Dendritic cell treated with granulocyte-macrophage colony-stimulating factor and Interleukin-4, amounts not matched to agents 40 ng/mL and 50 ng/mL, for 4 days (primary cell): ENCODE measurements around the gene WFDC2.
"Not testable (repeated sequence)": the region's sequence is repeated elsewhere in the genome, so short reads cannot be mapped to it uniquely, and the experiment has no call there.

Experiments used
- H3K27ac Mint-ChIP-seq: one replicate; pipeline ENCODE4 v1.8.0; 2022; ENCODE audit warnings: mild to moderate bottlenecking, mixed read lengths
- H3K27me3 Mint-ChIP-seq: one replicate; pipeline ENCODE4 v1.8.0; 2022; ENCODE audit warnings: mild to moderate bottlenecking, mixed read lengths
- H3K36me3 Mint-ChIP-seq: one replicate; pipeline ENCODE4 v1.8.0; 2022; ENCODE audit warnings: low read depth, mixed read lengths
- H3K4me1 Mint-ChIP-seq: one replicate; pipeline ENCODE4 v1.8.0; 2022; ENCODE audit warnings: low read depth, mixed read lengths
- H3K4me3 Mint-ChIP-seq: one replicate; pipeline ENCODE4 v1.8.0; 2022; ENCODE audit warnings: mild to moderate bottlenecking, moderate library complexity, mixed read lengths
- H3K9me3 Mint-ChIP-seq: one replicate; pipeline ENCODE4 v1.8.0; 2022; ENCODE audit warnings: mixed read lengths
- intact Hi-C: fragments of 100-400 bp; cut with micrococcal nuclease; formaldehyde crosslinking; loops from one replicate; pipeline ENCODE4 v1.15.0; 2022

Gene WFDC2

GRCh38 chr20:45462711-45463509 lies 6.6 kb upstream of the WFDC2 start:
- H3K27me3 Mint-ChIP-seq = peaks cover 6% of the 10 kb centered on the region
- H3K4me3 Mint-ChIP-seq = no peak overlapping the region
- intact Hi-C loops = no loop called here

DNA sequence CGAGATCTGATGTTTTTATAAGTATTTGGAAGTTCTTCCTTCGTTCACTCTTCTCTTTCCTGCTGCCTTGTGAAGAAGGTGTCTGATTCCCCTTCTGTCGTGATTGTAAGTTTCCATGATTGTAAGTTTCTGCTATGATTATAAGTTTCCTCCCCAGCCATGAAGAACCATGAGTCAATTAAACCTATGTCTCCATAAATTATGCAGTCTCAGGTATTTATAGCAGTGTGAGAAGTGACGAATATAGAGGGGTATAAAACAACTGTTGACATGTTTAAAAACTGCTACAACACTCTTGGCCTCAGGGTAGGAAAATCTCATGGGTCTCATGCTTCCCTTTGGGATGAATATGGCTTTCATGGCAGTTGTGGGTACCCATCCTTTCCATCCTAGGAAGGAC lies 5.8 kb upstream of the WFDC2 start:
- Mint-ChIP-seq H3K36me3 (no peaks in the 10 kb centered on the region), H3K27me3 (peaks cover 14% of the 10 kb centered on the region)

More at GRCh38 chr20:45462711-45463509, 6.6 kb upstream of the WFDC2 start:
- Mint-ChIP-seq H3K9me3 (no peaks in the 10 kb centered on the region), H3K27ac (no peak overlapping the region), H3K4me1 (no peaks in the 10 kb centered on the region), H3K36me3 (no peaks in the 10 kb centered on the region)

DNA sequence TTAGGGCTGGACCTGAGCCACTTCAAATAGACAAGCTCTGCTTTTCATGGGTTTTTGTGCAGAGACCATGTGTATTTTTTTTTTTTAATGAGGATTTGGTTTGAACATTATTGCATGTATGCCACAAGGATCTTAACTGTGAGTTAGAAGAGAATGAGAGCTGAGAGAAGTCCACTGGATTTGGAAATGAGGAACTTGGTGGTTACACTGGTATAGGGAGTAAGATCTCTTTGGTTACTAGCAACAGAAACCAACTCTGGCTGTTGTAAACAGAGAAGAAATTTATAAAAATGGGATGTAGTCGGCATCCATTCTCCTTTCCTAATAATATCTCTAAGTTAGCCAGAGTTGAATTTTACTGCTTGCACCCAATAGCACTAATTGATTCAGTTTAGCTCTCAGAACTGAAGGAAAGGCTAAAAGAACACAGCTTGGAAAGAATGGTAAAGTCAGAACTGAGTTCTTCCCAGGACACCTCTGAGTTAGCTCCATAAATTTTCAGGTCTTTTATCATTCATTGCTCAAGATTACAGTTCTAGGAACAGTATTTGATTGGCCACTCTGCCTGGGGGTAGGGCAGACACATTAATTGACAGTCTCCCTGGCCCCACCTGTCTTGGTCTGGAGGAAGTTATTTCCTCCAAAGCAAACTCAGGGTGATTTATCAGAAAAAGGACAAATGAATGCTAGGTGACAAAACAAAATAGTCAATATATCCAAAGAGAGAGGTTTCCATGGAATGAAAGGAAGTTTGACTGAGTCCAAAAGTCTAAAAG lies 3.9 kb upstream of the WFDC2 start:
- Mint-ChIP-seq H3K36me3 (no peaks in the 10 kb centered on the region), H3K4me3 (no peak overlapping the region), H3K9me3 (no peaks in the 10 kb centered on the region), H3K27ac (no peak overlapping the region), H3K4me1 (peaks cover 12% of the 10 kb centered on the region), H3K27me3 (peaks cover 34% of the 10 kb centered on the region)
- intact Hi-C loops = no loop called here

More for the DNA sequence above, 5.8 kb upstream of the WFDC2 start:
- no peak overlapping the region for H3K27ac Mint-ChIP-seq
- H3K4me3 Mint-ChIP-seq = no peak overlapping the region
- no peaks in the 10 kb centered on the region for H3K9me3 Mint-ChIP-seq
- intact Hi-C loops = no loop called here
- no peaks in the 10 kb centered on the region for H3K4me1 Mint-ChIP-seq

- Mint-ChIP-seq H3K36me3 (no peaks in the 10 kb centered on the region), H3K4me1 (peaks cover 13% of the 10 kb centered on the region), H3K9me3 (no peaks in the 10 kb centered on the region), H3K4me3 (no peak overlapping the region), H3K27ac (no peak overlapping the region), H3K27me3 (peaks cover 45% of the 10 kb centered on the region)
- intact Hi-C loops = no loop called here
These were observed 2.4 kb upstream of the WFDC2 start for GRCh38 chr20:45467172-45467571.

DNA sequence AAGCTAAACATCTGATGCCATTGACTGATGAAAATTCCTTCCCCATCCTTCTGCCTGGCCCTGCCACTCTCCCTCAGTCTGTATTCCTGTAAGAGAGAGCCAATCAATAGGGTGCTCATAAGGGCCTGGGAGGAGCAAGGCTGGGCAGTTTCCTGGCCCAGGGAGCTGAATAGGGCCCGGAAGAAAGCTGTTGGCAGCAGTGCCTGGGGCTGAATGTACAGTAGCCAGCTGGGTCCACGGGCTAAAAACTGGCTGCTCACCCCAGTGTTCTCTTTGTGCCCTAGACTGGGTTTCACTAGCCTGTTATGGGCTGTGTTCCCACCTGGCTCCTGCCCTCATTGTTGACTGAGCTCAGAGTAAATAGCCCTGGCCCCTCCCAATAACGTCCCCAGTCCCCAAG lies 1.7 kb upstream of the WFDC2 start:
- peaks cover 46% of the 10 kb centered on the region for H3K27me3 Mint-ChIP-seq
- H3K27ac Mint-ChIP-seq = no peak overlapping the region
- no peaks in the 10 kb centered on the region for H3K36me3 Mint-ChIP-seq
- H3K9me3 Mint-ChIP-seq = no peaks in the 10 kb centered on the region
- peaks cover 13% of the 10 kb centered on the region for H3K4me1 Mint-ChIP-seq
- H3K4me3 Mint-ChIP-seq = no peak overlapping the region
- intact Hi-C loops = no loop called here

GRCh38 chr20:45470262-45470931 lies 844 bp downstream of the WFDC2 start:
- H3K27me3 Mint-ChIP-seq = peaks cover 46% of the 10 kb centered on the region
- H3K4me1 Mint-ChIP-seq = peaks cover 13% of the 10 kb centered on the region
- no peak overlapping the region for H3K27ac Mint-ChIP-seq

GRCh38 chr20:45470937-45471336 lies 1.4 kb downstream of the WFDC2 start:
- peak overlapping the region; percentile 60 for H3K4me3 Mint-ChIP-seq
- no peak overlapping the region for H3K27ac Mint-ChIP-seq
- H3K36me3 Mint-ChIP-seq = no peaks in the 10 kb centered on the region
- peaks cover 46% of the 10 kb centered on the region for H3K27me3 Mint-ChIP-seq
- H3K4me1 Mint-ChIP-seq = peaks cover 13% of the 10 kb centered on the region
- intact Hi-C loops = no loop called here
- H3K9me3 Mint-ChIP-seq = no peaks in the 10 kb centered on the region

More at GRCh38 chr20:45470262-45470931, 844 bp downstream of the WFDC2 start:
- Mint-ChIP-seq H3K36me3 (no peaks in the 10 kb centered on the region), H3K4me3 (peak overlapping the region; percentile 60), H3K9me3 (no peaks in the 10 kb centered on the region)
- intact Hi-C loops = no loop called here

DNA sequence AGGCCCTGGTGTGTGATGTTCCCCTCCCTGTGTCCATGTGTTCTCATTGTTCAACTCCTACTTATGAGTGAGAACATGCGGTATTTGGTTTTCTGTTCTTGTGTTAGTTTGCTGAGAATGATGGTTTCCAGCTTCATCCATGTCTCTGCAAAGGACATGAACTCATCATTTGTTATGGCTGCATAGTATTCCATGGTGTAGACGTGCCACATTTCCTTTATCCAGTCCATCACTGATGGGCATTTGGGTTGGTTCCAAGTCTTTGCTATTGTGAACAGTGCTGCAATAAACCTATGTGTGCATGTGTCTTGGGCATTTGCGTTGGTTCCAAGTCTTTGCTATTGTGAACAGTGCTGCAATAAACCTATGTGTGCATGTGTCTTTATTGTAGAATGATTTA lies 2.7 kb downstream of the WFDC2 start:
- H3K27ac Mint-ChIP-seq, H3K4me3 Mint-ChIP-seq, intact Hi-C loops, H3K36me3 Mint-ChIP-seq, H3K9me3 Mint-ChIP-seq: not testable (repeated sequence)
- peaks cover 45% of the 10 kb centered on the region for H3K27me3 Mint-ChIP-seq
- peaks cover 13% of the 10 kb centered on the region for H3K4me1 Mint-ChIP-seq

DNA sequence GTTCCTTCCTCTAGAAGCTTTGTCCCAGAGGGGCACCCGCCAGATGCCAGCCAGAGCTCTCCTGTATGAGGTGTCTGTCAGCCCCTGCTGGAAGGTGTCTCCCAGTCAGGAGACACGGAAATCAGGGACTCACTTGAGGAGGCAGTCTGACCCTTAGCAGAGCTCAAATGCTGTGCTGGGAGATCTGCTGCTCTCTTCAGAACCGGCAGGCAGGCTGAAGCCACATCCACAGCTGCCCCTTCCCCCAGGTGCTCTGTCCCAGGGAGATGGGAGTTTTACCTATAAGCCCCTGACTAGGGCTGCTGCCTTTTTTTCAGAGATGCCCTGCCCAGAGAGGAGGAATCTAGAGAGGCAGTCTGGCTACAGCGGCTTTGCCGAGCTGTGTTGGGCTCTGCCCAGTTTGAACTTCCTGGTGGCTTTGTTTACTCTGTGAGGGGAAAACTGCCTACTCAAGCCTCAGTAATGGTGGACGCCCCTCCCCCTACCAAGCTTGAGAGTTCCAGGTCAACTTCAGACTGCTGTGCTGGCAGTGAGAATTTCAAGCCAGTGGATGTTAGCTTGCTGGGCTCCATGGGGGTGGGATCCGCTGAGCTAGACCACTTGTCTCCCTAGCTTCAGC lies 8.1 kb downstream of the WFDC2 start:
- intact Hi-C loops, H3K4me3 Mint-ChIP-seq, H3K4me1 Mint-ChIP-seq, H3K9me3 Mint-ChIP-seq, H3K36me3 Mint-ChIP-seq, H3K27ac Mint-ChIP-seq: not testable (repeated sequence)
- H3K27me3 Mint-ChIP-seq = peaks cover 16% of the 10 kb centered on the region

- Mint-ChIP-seq H3K36me3 (no peaks in the 10 kb centered on the region), H3K9me3 (no peaks in the 10 kb centered on the region), H3K27me3 (peaks cover 25% of the 10 kb centered on the region), H3K4me1 (no peaks in the 10 kb centered on the region), H3K4me3 (no peak overlapping the region), H3K27ac (no peak overlapping the region)
- intact Hi-C loops = no loop called here
These were observed 10.3 kb downstream of the WFDC2 start for GRCh38 chr20:45479822-45480221.

DNA sequence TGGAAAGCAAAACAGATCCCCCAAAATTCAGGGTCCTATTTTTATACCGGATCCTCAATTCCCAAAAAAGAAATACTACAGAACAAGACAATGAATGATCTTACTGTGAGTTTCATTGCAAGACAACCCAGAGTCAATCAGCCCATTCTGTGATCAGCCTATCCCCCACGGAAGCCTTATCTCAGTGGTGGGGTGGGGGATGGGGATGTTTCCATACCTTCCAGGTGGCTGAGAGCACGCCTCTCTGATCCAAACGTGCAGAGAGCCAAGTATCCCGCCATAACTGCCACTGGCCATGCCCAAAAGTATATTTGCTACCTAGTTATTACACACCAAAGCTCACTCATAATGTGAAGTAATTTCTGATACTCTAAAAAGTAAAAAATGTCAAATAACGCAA lies 15.1 kb downstream of the WFDC2 start:
- H3K9me3 Mint-ChIP-seq = no peaks in the 10 kb centered on the region
- intact Hi-C loops = no loop called here
- no peaks in the 10 kb centered on the region for H3K36me3 Mint-ChIP-seq
- H3K27me3 Mint-ChIP-seq = peaks cover 38% of the 10 kb centered on the region
- H3K27ac Mint-ChIP-seq = no peak overlapping the region
- H3K4me1 Mint-ChIP-seq = no peaks in the 10 kb centered on the region
- H3K4me3 Mint-ChIP-seq = no peak overlapping the region

DNA sequence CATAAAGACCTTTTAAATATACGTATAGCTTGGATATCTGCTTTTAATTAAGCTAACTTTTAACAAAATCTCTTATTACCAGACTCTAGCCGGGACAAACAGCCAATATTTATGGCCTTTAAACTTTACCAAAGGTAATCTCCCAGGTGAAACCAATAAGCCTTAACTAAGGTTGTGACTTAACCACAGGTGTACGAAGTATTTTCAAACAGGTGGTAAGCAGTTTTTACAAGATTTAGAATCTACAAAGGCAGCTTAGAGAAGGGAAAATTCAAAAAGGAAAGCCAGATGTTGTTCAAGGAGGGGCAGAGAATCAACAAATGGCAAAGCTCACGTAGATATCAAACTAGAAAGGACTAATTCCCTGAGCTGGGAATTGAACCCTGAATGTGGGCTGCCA lies 15.8 kb downstream of the WFDC2 start:
- no peak overlapping the region for H3K4me3 Mint-ChIP-seq
- H3K36me3 Mint-ChIP-seq = no peaks in the 10 kb centered on the region
- H3K9me3 Mint-ChIP-seq = no peaks in the 10 kb centered on the region
- no peak overlapping the region for H3K27ac Mint-ChIP-seq
- H3K4me1 Mint-ChIP-seq = no peaks in the 10 kb centered on the region
- peaks cover 36% of the 10 kb centered on the region for H3K27me3 Mint-ChIP-seq
- intact Hi-C loops = no loop called here

GRCh38 chr20:45487231-45487635 lies 17.7 kb downstream of the WFDC2 start:
- no peaks in the 10 kb centered on the region for H3K4me1 Mint-ChIP-seq
- no peak overlapping the region for H3K27ac Mint-ChIP-seq
- H3K4me3 Mint-ChIP-seq = no peak overlapping the region
- no peaks in the 10 kb centered on the region for H3K36me3 Mint-ChIP-seq
- H3K27me3 Mint-ChIP-seq = peaks cover 29% of the 10 kb centered on the region
- intact Hi-C loops = no loop called here
- H3K9me3 Mint-ChIP-seq = no peaks in the 10 kb centered on the region

GRCh38 chr20:45489083-45489531 lies 19.6 kb downstream of the WFDC2 start:
- intact Hi-C loops = no loop called here
- H3K36me3 Mint-ChIP-seq = no peaks in the 10 kb centered on the region
- H3K9me3 Mint-ChIP-seq = no peaks in the 10 kb centered on the region
- H3K27me3 Mint-ChIP-seq = peaks cover 24% of the 10 kb centered on the region
- H3K4me3 Mint-ChIP-seq = no peak overlapping the region
- no peaks in the 10 kb centered on the region for H3K4me1 Mint-ChIP-seq
- no peak overlapping the region for H3K27ac Mint-ChIP-seq
